Adipocyte (in vitro differentiated cells): Measurements from ENCODE around the gene C2.
"Not testable (repeated sequence)": the region's sequence is repeated elsewhere in the genome, so short reads cannot be mapped to it uniquely, and the experiment has no call there.

ENCODE experiments used
- DNase-seq: peaks from one replicate; pipeline ENCODE4 v3.0.0-alpha.2; 2015; ENCODE audit warnings: low read depth
- H3K27me3 ChIP-seq: replicated peaks from 2 replicates; pipeline ENCODE4 v1.7.0; 2013; ENCODE audit warnings: mild to moderate bottlenecking, low read length, moderate library complexity; ENCODE audit not compliant: control insufficient read depth, insufficient read depth
- H3K36me3 ChIP-seq: 2 replicates; pipeline ENCODE4 v1.7.0; 2013; ENCODE audit warnings: low read length, mild to moderate bottlenecking, moderate library complexity; ENCODE audit not compliant: control insufficient read depth, insufficient read depth, severe bottlenecking
- H3K4me1 ChIP-seq: 2 replicates; pipeline ENCODE4 v1.7.0; 2013; ENCODE audit warnings: mild to moderate bottlenecking, low read length, moderate library complexity; ENCODE audit not compliant: control insufficient read depth, insufficient read depth
- H3K4me3 ChIP-seq: 2 replicates; pipeline ENCODE4 v1.7.0; 2013; ENCODE audit warnings: mild to moderate bottlenecking, low read length, moderate library complexity
- H3K9ac ChIP-seq: 2 replicates; pipeline ENCODE4 v1.7.0; 2013; ENCODE audit warnings: mild to moderate bottlenecking, low read length, moderate library complexity
- H3K9me3 ChIP-seq: 2 replicates; pipeline ENCODE4 v1.7.0; 2013; ENCODE audit warnings: mild to moderate bottlenecking, low read length, moderate library complexity; ENCODE audit not compliant: control insufficient read depth

The C2 gene

GRCh38 chr6:31899882-31900722 is 27.4 kb upstream of the C2 start:
- Histone ChIP-seq H3K4me3 (no peak overlapping the region), H3K36me3 (peaks cover under 1% of the 10 kb centered on the region), H3K4me1 (peaks cover 31% of the 10 kb centered on the region), H3K27me3 (no peaks in the 10 kb centered on the region), H3K9ac (no peak overlapping the region), H3K9me3 (no peaks in the 10 kb centered on the region)
- no peak for DNase-seq

GRCh38 chr6:31900917-31901414 is 26.6 kb upstream of the C2 start:
- Histone ChIP-seq H3K4me1 (peaks cover 31% of the 10 kb centered on the region), H3K4me3 (peak overlapping the region; percentile 82), H3K9me3 (no peaks in the 10 kb centered on the region), H3K36me3 (no peaks in the 10 kb centered on the region), H3K9ac (peak overlapping the region; percentile 82), H3K27me3 (no peaks in the 10 kb centered on the region)
- no peak for DNase-seq

DNA sequence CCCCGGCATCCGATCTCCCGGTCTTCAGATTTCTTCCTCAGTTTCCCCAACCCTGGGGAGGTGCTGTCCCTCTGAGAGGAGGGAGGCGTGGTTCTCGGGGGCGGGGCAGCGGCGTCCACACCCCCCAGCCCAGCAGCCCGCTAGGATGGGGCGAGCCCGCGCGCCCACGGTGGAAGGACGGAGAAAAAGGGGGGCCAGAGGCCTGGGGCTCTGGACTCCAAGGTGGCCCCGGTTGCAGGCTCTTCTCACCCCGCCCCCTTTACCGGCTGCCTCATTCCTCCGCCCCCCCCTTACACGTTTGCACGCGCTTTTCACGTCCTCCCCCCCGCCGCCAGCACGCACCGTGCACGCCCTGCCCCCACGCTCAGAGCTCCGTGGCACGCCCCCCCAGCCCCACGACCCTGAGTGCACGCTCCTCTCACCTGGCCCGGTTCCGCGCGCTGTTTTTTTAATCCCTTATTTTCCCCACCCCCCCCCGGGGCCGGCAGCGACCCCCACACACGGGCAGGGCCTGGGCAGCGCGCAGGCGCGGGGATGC is 26.0 kb upstream of the C2 start:
- peak; percentile 71 for DNase-seq
- no peaks in the 10 kb centered on the region for H3K36me3 ChIP-seq
- H3K9ac ChIP-seq = peak overlapping the region; percentile 82
- H3K9me3 ChIP-seq = no peaks in the 10 kb centered on the region
- H3K4me3 ChIP-seq = peak overlapping the region; percentile 82
- H3K27me3 ChIP-seq = no peaks in the 10 kb centered on the region
- peaks cover 31% of the 10 kb centered on the region for H3K4me1 ChIP-seq

DNA sequence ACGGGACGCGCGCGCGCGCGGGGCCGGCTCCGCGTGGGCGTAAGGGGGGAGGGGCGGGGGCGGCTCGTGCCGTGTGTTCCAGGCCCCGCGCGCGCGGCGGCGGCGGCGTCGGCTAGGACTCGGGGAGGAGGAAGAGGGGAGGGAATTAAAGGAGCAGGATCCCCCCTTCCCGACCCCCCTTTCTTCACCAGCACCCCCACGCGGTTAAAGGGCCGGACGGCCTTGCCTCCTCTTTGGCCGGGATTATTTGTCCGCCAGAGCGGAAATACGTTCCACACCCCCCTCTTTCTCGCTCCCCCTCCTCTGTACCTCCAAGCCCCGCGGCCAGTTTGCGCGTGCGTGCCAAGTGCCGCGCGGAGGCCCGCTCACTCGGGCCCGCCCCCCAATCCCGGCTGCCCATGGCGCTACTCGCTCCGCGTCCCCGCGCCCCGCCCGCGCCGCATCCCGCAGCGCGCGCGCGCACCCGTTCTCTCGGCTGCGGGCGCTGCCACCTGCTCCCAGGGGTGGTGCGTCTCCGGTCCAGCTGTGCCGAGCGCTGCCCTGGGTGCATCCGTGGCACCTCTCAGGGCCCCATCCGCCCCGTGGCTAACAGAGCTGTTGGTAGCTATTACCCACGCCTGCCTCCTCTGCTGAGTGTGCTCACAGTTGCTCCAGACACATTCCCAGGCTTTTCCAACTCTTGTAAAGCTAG is 25.4 kb upstream of the C2 start, which contains the start of gene ZBTB12:
Gene ZBTB12, minus strand, starts transcription at position 134 of the 691 bp plus-strand sequence. CDS start 781 bp downstream, outside the sequence.
- H3K9me3 ChIP-seq = no peaks in the 10 kb centered on the region
- peak within 1 kb of the TSS; percentile 82 for H3K9ac ChIP-seq
- H3K4me1 ChIP-seq = peaks cover 31% of the 10 kb centered on the region
- H3K27me3 ChIP-seq = no peaks in the 10 kb centered on the region
- peak within 1 kb of the TSS; percentile 82 for H3K4me3 ChIP-seq
- peak; percentile 98 for DNase-seq
- no peaks in the 10 kb centered on the region for H3K36me3 ChIP-seq

GRCh38 chr6:31903957-31904356 is 23.6 kb upstream of the C2 start:
- Histone ChIP-seq H3K9me3 (no peaks in the 10 kb centered on the region), H3K4me1 (peaks cover 38% of the 10 kb centered on the region), H3K4me3 (no peak overlapping the region), H3K27me3 (no peaks in the 10 kb centered on the region), H3K9ac (peak overlapping the region; percentile 34), H3K36me3 (no peaks in the 10 kb centered on the region)
- DNase-seq = no peak

- H3K27me3 ChIP-seq = no peaks in the 10 kb centered on the region
- no peaks in the 10 kb centered on the region for H3K36me3 ChIP-seq
- no peak overlapping the region for H3K9ac ChIP-seq
- H3K9me3 ChIP-seq = no peaks in the 10 kb centered on the region
- no peak overlapping the region for H3K4me3 ChIP-seq
- no peak for DNase-seq
- peaks cover 39% of the 10 kb centered on the region for H3K4me1 ChIP-seq
These were observed 22.5 kb upstream of the C2 start for GRCh38 chr6:31905041-31905440.

DNA sequence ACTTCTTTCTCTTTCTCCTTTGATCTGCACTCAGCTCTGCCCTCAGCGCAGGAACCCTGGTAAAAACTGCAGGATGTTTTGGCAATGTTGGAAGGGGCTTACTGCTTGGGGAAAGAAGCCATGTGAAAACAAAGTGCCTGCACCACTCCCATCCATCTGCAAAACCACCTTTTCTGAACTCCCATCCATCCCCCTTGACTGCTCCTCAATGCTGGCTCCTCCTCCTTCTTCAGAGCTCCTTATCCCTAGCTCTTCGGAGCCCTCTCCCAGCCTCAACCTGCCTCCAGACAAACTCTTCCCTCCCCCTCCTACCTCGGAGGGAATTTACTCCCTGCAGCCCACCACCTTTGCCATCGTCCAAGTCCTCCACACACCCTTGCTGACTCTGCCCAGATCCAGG is 21.4 kb upstream of the C2 start:
- Histone ChIP-seq H3K4me3 (no peak overlapping the region), H3K9me3 (no peaks in the 10 kb centered on the region), H3K9ac (no peak overlapping the region), H3K4me1 (peaks cover 42% of the 10 kb centered on the region), H3K27me3 (no peaks in the 10 kb centered on the region), H3K36me3 (no peaks in the 10 kb centered on the region)
- no peak for DNase-seq

GRCh38 chr6:31906727-31907126 is 20.8 kb upstream of the C2 start:
- H3K9me3 ChIP-seq, H3K4me3 ChIP-seq, H3K27me3 ChIP-seq, DNase-seq, H3K36me3 ChIP-seq, H3K9ac ChIP-seq: not testable (repeated sequence)
- peaks cover 43% of the 10 kb centered on the region for H3K4me1 ChIP-seq

- no peaks in the 10 kb centered on the region for H3K9me3 ChIP-seq
- peak overlapping the region; percentile 67 for H3K9ac ChIP-seq
- peaks cover 47% of the 10 kb centered on the region for H3K4me1 ChIP-seq
- no peaks in the 10 kb centered on the region for H3K36me3 ChIP-seq
- no peak overlapping the region for H3K4me3 ChIP-seq
- no peaks in the 10 kb centered on the region for H3K27me3 ChIP-seq
- peak; percentile 67 for DNase-seq
These were observed 20.2 kb upstream of the C2 start for GRCh38 chr6:31907158-31907813.

GRCh38 chr6:31908255-31908654 is 19.3 kb upstream of the C2 start:
- not testable (repeated sequence) for DNase-seq, H3K9me3 ChIP-seq, H3K27me3 ChIP-seq, H3K4me3 ChIP-seq, H3K36me3 ChIP-seq, H3K9ac ChIP-seq
- peaks cover 38% of the 10 kb centered on the region for H3K4me1 ChIP-seq

DNA sequence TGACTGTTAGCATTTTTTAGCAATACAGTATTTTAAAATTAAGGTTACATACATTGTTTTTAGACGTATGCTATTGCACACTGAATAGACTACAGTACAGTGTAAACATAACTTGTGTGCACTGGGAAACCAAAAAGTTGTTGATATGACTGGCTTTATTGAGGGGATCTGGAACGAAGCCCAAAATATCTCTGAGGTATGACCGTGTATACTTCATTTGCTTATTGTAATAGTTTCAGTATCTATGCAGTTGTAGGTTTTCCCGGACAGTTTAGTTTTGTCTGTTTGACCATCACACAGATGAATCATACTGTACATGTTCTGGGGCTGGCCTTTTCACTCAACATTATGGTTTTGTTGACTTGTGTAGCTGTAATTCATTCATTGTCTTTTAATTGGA is 18.7 kb upstream of the C2 start:
- Histone ChIP-seq H3K4me3 (no peak overlapping the region), H3K4me1 (peaks cover 34% of the 10 kb centered on the region), H3K9me3 (no peaks in the 10 kb centered on the region), H3K27me3 (no peaks in the 10 kb centered on the region), H3K9ac (no peak overlapping the region), H3K36me3 (no peaks in the 10 kb centered on the region)
- peak; percentile 41 for DNase-seq
